Endometrium (tissue), 2 donors: ENCODE measurements around the gene FAM221B.

Experiments used
- FAIRE-seq: peaks from 2 replicates; lab custom pipeline; 2012; peaks lifted over from hg19 to GRCh38; lab: Jason Lieb, UNC
- donor health status: control.
- donor health status: control.

Gene FAM221B

GRCh38 chr9:35791297-35791921, 37.1 kb downstream of the FAM221B start, which contains the start of gene NPR2:
Gene NPR2 (plus strand): TSS chr9:35791591. CDS start chr9:35792409, 818 bp downstream.
- FAIRE-seq, result no peak

DNA sequence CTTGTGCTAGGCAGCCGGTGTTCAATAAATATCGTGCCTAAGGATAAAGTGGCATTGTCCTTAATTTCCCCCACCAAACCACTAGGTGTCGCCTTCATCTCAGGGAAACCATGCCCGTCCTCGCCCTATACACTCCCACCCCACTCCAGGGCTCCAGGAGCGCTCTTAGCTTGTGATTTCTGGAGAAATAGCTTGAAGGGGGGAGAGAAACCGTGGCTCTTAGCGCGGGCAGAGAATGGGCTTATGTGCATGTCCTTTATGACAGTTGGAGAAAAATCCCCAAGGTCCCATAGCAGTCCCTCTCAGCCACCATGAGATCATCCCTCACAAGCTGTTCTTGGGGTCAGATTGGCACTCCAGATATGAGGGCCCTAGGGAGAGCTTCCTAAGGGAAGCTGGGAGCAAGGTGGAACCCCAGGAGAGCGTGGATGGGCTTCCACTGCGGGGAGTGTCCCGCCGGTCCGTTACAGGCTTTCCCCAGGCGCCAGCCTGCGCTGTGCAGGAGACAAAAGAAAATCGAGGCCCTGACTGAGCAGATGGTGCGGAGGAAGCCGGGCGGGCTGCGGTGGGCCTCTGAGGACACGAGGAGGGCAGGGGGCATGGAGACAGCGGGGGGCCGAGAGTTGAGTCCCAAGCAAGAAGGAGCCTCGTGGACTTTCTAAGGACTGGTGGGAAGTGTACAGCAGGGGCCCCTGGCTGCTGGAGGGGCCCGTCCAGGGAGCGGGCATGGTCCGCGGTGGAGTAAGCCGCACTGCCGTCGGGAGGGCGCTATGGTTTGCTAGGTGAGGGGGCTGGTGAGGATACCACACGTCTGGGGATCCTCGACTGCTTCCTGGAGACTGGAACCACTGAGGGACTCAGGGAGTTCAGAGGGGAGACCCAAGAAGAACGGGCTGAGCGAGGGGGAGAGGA, 37.9 kb downstream of the FAM221B start:
- FAIRE-seq, result peak; percentile 70

DNA sequence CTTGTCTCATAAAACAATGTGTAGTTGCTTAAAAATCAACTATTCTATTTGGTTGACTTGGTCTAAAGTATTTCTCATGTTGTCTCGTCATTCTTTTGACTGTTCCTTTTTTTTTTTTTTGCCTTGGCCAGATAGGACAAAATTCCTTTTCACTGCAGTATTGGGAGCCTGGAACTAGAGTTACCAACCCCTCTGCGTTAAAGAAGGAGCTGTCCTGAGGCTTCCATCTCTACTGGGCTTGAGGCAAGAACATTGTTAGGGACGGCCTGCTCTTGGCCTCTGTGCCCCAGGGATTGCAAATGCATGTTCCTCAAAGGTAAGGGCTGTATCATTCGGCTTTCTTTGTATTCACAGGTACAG, 38.5 kb downstream of the FAM221B start:
- FAIRE-seq, result no peak

GRCh38 chr9:35789541-35789940, 39.0 kb downstream of the FAM221B start:
- FAIRE-seq, result no peak

- FAIRE-seq, result no peak
Observed at GRCh38 chr9:35783418-35783817, 45.1 kb downstream of the FAM221B start.

GRCh38 chr9:35781066-35781465, 47.5 kb downstream of the FAM221B start:
- FAIRE-seq, result no peak

GRCh38 chr9:35778496-35778895, 50.0 kb downstream of the FAM221B start:
- no peak for FAIRE-seq

DNA sequence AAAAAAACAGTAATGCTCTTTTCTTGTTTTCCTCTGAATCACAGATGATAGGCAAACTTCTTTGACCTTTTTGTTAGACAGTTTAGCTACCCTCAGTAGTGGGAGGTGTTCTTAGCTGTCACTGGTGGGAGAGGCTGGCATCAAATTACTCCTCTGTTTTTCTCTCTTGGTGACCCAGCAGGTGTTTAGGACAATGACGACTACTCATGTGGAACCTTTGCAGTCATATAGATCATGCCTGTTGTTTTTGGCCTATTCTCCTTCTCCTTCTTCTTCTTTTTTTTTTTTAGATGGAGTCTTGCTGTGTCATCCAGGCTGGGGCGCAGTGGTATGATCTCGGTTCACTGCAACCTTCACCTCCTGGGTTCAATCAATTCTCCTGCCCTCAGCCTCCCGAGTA, 52.5 kb downstream of the FAM221B start:
- no peak for FAIRE-seq

- FAIRE-seq, result no peak
Observed at GRCh38 chr9:35774907-35775635, 53.5 kb downstream of the FAM221B start.

GRCh38 chr9:35771943-35772342, 56.6 kb downstream of the FAM221B start:
- no peak for FAIRE-seq

- no peak for FAIRE-seq
Observed at GRCh38 chr9:35771534-35771933, 57.0 kb downstream of the FAM221B start.

DNA sequence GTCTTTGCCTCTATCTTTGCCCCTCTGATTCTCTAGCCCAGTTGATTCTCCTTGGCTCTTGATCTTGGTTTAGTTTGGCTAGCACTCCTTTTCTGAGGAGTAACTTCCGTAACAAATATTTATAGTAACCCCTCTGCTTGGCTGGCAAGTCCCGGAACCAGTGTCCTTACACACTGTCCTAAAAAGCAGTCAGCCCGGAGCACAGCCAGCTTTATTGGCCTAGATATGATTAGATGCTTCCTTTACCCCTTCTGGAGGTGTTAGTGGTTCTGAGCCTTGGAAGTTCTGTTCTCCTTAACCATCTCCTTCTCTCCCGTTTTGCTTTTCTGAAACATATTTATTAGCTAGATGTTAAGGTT, 57.5 kb downstream of the FAM221B start:
- FAIRE-seq, result no peak

- FAIRE-seq, result no peak
Observed at GRCh38 chr9:35769763-35770162, 58.8 kb downstream of the FAM221B start.

DNA sequence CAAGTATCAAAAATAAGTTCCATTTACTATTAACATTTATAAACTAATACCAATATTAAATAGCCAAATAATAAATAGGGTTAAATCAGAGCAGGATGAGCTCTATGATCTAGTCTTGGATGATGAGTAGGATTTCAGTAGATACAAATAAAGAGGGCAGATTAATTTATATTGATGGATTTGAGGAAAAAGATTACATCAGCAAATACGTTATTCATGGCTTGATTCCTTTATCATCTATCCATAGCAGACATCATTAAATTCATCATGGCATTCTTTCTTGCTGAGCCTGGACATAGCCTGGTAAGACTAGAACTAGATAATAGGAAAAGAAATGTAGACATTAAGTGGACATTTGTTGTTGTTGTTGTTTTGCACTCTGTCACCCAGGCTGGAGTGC, 61.1 kb downstream of the FAM221B start:
- FAIRE-seq, result no peak

DNA sequence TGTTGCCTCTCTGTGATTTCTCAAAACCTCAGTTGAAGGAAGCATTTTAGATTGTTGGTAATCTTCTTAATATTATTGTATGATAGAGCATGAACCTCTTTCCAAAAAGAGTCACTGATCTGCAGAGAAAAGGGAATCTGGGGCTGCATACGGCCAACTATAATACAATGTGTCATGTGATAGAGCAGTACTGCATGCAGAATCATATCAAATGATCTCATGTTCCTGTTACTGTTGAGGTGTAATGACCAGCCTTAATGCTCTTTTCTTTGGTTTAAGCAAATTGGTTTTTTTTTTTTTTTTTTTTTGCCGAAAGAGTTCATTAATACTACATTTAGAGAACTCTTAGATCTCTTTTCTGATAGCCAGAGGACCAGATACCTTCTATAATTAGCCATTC, 61.5 kb downstream of the FAM221B start:
- no peak for FAIRE-seq
